ENCODE results near the gene HEBP1.

Gene HEBP1

DNA sequence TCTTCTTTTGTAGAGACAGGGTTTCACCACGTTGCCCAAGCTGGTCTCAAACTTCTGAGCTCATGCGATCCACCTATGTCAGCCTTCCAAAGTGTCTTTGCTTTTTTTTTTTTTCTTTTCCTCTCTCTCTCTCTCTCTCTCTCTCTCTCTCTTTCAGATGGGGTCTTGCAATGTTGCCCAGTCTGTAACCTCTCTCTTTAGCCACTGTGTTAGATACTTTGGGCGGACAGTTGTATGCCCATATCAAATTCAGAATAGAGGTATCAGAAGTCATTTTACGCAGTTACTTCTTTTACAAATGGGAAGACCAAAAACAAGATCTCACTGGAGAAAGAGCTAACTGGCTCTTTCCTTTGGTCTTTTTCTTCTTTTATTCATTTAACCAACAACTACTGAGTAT, 6.7 kb downstream of the HEBP1 start:
- Histone ChIP-seq H3K27me3 (ENCODE audit: insufficient read depth, low read depth, severe bottlenecking) (no peaks in the 10 kb centered on the region), H3K9me3 (ENCODE audit: severe bottlenecking) (no peaks in the 10 kb centered on the region), H3K27ac (no peak overlapping the region), H3K36me3 (no peaks in the 10 kb centered on the region), H3K4me3 (ENCODE audit: low read depth, low read length) (no peak overlapping the region)
- TF ChIP-seq, protein P1, sequence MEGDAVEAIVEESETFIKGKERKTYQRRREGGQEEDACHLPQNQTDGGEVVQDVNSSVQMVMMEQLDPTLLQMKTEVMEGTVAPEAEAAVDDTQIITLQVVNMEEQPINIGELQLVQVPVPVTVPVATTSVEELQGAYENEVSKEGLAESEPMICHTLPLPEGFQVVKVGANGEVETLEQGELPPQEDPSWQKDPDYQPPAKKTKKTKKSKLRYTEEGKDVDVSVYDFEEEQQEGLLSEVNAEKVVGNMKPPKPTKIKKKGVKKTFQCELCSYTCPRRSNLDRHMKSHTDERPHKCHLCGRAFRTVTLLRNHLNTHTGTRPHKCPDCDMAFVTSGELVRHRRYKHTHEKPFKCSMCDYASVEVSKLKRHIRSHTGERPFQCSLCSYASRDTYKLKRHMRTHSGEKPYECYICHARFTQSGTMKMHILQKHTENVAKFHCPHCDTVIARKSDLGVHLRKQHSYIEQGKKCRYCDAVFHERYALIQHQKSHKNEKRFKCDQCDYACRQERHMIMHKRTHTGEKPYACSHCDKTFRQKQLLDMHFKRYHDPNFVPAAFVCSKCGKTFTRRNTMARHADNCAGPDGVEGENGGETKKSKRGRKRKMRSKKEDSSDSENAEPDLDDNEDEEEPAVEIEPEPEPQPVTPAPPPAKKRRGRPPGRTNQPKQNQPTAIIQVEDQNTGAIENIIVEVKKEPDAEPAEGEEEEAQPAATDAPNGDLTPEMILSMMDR (IDR thresholded peaks at IDR 0.05; ENCODE audit: low read depth, low read length), result no peak
- no peak for DNase-seq

DNA sequence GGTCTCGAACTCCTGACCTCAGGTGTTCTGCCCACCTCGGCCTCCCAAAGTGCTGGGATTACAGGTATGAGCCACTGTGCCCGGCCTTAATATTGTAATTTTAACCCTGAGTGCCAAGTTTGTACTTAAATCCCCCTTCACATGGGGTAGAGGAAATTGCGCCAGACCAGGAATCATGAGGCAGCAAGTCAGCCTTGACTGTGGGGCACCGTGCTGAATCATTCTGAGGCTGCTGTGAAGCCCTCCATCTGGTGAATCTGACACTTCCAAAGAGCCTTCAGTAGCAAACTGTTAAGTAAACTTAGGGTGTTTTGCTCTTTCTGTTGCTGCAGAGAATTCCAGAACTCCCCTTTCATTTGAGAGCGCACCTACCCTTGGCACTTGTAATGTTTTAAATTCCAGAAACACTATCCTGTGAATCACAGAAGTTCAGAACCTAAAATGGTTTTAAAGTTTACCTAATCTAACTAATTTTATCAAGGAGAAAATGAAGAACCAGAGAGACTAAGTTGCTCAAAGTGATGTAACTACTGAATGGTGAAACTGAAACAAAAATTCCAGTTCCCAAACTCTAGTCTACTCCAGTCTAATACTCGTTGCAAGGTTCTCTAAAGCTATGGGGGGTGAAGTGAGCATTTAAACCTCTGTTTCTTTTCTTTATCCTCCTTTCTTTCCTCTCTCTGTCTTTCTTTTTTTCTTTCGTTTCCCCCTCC, 7.5 kb downstream of the HEBP1 start:
- Histone ChIP-seq H3K27ac (no peak overlapping the region), H3K9me3 (ENCODE audit: severe bottlenecking) (no peaks in the 10 kb centered on the region), H3K4me3 (ENCODE audit: low read depth, low read length) (no peak overlapping the region), H3K27me3 (ENCODE audit: insufficient read depth, low read depth, severe bottlenecking) (no peaks in the 10 kb centered on the region), H3K36me3 (no peaks in the 10 kb centered on the region)
- no peak for DNase-seq
- TF ChIP-seq, protein P1 (IDR thresholded peaks at IDR 0.05; ENCODE audit: low read depth, low read length), result no peak

DNA sequence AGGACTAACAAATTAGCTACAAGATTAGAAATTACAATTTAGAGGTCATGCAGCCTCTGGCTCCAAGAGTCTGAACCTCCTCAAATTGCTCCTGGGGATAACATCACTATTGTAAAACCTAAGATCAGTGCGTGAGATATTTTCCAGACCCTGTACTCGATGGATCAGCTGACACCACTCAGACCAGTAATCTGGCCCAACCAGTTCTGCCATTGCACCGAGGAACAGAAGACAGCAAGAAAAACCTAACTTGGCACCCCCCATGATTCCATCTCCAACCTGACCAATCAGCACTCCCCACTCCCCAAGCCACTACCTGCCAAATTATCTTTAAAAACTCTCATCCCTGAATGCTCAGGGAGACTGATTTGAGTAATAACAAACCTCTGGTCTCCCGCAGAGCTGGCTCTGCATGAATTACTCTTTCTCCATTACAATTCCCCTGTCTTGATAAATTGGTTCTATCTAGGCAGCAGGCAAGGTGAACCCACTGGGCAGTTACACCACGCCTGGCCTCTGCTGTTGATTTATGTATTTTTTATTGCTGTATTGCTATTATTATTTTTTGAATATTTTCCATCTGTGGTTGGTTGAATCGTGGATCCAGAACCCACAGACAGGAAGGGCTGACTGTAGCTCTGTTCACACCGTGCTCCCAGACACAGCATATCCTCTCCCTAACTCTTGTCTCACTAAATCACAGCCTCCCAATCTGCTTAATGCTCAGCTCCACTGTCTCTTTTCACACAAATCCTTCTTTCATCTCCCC, 9.2 kb downstream of the HEBP1 start:
- DNase-seq, result peak; percentile 25
- H3K27ac ChIP-seq, result no peak overlapping the region
- H3K4me3 ChIP-seq (ENCODE audit: low read depth, low read length), result no peak overlapping the region
- TF ChIP-seq, protein P1 (IDR thresholded peaks at IDR 0.05; ENCODE audit: low read depth, low read length), result no peak
- peaks cover 4% of the 10 kb centered on the region for H3K36me3 ChIP-seq
- no peaks in the 10 kb centered on the region for H3K9me3 ChIP-seq (ENCODE audit: severe bottlenecking)
- no peaks in the 10 kb centered on the region for H3K27me3 ChIP-seq (ENCODE audit: insufficient read depth, low read depth, severe bottlenecking)

DNA sequence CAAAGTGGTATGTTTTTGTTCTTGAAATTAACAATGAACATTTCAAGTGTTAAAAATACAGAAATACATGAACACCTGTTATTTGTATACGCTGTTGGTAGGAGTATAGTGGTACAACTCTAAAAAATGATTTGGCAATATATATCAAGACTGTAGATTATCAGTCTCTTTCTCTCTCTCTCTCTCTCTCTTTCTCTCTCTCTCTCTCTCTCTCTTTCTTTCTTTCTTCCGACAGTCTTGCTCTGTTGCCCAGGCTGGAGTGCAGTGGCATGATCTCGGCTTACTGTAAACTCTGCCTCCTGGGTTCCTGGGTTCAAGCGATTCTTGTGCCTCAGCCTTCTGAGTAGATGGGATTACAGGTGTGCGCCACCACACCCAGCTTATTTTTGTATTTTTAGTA, 12.6 kb downstream of the HEBP1 start:
- TF ChIP-seq, protein P1 (IDR thresholded peaks at IDR 0.05; ENCODE audit: low read depth, low read length), result no peak
- H3K4me3 ChIP-seq (ENCODE audit: low read depth, low read length), result no peak overlapping the region
- peaks cover 12% of the 10 kb centered on the region for H3K36me3 ChIP-seq
- no peak for DNase-seq
- H3K27me3 ChIP-seq (ENCODE audit: insufficient read depth, low read depth, severe bottlenecking), result no peaks in the 10 kb centered on the region
- no peak overlapping the region for H3K27ac ChIP-seq
- no peaks in the 10 kb centered on the region for H3K9me3 ChIP-seq (ENCODE audit: severe bottlenecking)

DNA sequence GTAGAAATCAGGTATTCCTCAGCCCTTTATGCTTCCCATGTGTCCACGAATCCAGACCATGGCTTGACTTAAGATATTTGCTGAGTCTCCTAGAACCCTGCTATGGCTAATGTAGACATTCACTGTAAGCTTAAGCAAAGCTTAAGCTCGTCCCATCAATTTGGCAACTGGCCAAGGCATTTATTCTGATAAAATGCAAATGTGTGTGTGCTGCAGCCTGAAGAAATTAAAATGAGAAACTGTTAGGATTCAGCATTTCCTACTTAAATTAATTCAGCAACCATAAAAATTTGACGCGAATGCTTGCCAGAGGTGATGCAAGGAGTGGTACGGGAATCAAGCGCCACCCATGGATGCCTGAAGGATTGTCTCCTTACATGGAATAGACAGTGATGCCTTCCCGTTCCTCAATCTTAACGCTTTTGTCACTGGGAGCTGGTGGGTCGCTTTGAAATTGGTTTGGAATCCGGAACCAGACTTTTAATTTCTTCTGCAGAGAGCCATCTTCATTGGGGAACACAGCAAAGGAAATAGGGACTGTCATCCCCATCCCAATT, 13.2 kb downstream of the HEBP1 start:
- H3K27ac ChIP-seq, result no peak overlapping the region
- TF ChIP-seq, protein P1 (IDR thresholded peaks at IDR 0.05; ENCODE audit: low read depth, low read length), result no peak
- no peak for DNase-seq
- H3K27me3 ChIP-seq (ENCODE audit: insufficient read depth, low read depth, severe bottlenecking), result no peaks in the 10 kb centered on the region
- H3K4me3 ChIP-seq (ENCODE audit: low read depth, low read length), result no peak overlapping the region
- H3K9me3 ChIP-seq (ENCODE audit: severe bottlenecking), result no peaks in the 10 kb centered on the region
- H3K36me3 ChIP-seq, result peaks cover 12% of the 10 kb centered on the region

Data from WERI-Rb-1 (cell line).